ENCODE results near the gene SLC27A1. TPM values are rescaled to one million over a fixed set of nuclear protein-coding genes. Genes with fewer than 3 reads are reported as not detected.

SLC27A1 gene
- 3.4 TPM for polyA plus RNA-seq (2013, experiment 1 of 2)
- 4.6 TPM for polyA plus RNA-seq (2013, experiment 2 of 2)

DNA sequence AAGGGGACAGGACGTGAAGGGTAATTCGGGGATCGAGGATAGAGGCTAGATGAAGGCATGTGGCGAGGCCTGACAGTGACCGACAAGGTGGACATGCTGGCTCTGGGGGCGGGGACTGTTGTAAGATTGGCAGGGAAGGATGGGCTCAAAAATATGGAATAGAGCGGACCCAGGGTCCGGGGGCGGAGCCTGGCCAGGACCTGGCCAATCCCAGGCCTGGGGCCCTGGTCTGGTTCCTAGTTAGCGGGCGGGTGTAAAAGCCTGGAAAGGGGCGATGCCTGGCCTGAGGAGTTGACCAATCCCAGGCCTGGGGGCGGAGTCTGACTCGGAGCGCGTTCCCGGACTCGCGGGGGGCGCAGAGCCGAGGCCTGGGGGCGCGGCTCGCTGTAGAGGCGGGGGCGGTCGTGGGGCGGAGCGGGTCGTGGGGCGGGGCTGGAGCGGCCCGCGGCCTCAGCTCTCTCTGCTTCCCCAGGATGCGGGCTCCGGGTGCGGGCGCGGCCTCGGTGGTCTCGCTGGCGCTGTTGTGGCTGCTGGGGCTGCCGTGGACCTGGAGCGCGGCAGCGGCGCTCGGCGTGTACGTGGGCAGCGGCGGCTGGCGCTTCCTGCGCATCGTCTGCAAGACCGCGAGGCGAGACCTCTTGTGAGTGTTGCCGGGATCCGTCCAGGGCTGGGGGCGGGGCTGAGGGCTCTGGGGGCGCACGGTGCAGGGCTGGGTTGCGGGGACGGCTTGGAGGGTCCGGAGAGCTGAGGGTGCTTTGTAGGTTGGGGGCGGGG, at the start of gene SLC27A1:
SLC27A1 (plus strand) TSS at position 457 of the 774 bp plus-strand sequence; CDS start at position 474, 17 bp downstream.
- no peaks in the 10 kb centered on the region for H3K36me3 ChIP-seq (ENCODE audit: insufficient read depth, low read length)
- H3K27me3 ChIP-seq (ENCODE audit: insufficient read depth, low read length) = peaks cover 12% of the 10 kb centered on the region
- peak within 1 kb of the TSS; percentile 67; the same call in 1 of the 2 replicates for H3K27ac ChIP-seq (ENCODE audit: low read depth, low read length)
- no peaks in the 10 kb centered on the region for H3K9me3 ChIP-seq (ENCODE audit: insufficient read depth, low read depth, low read length)
- peak within 1 kb of the TSS; percentile 88 for H3K4me3 ChIP-seq (ENCODE audit: low read length)
- H3K4me1 ChIP-seq (ENCODE audit: insufficient read depth, low read length) = peaks cover 8% of the 10 kb centered on the region
- H3K9ac ChIP-seq (ENCODE audit: low read depth, low read length) = peak within 1 kb of the TSS; percentile 62
- WGBS = under 1% methylated on average over 65 of the region's 67 CpGs

GRCh38 chr19:17421942-17422341, 48.4 kb upstream of the SLC27A1 start:
- Histone ChIP-seq H3K27ac (ENCODE audit: low read depth, low read length) (no peak overlapping the region), H3K4me3 (ENCODE audit: low read length) (no peak overlapping the region), H3K9ac (ENCODE audit: low read depth, low read length) (no peak overlapping the region), H3K9me3 (ENCODE audit: insufficient read depth, low read depth, low read length) (no peaks in the 10 kb centered on the region), H3K36me3 (ENCODE audit: insufficient read depth, low read length) (no peaks in the 10 kb centered on the region; the same call in none of the 2 replicates), H3K4me1 (ENCODE audit: insufficient read depth, low read length) (peaks cover 11% of the 10 kb centered on the region; the same call in 1 of the 2 replicates), H3K27me3 (ENCODE audit: insufficient read depth, low read length) (no peaks in the 10 kb centered on the region)
- WGBS = 95% methylated on average over 4 of the region's 4 CpGs

GRCh38 chr19:17423429-17424208, 46.7 kb upstream of the SLC27A1 start:
- H3K9me3 ChIP-seq (ENCODE audit: insufficient read depth, low read depth, low read length) = no peaks in the 10 kb centered on the region
- no peak overlapping the region for H3K27ac ChIP-seq (ENCODE audit: low read depth, low read length)
- no peak overlapping the region for H3K4me3 ChIP-seq (ENCODE audit: low read length)
- WGBS = 91% methylated on average over 18 of the region's 20 CpGs
- no peak overlapping the region for H3K9ac ChIP-seq (ENCODE audit: low read depth, low read length)
- peaks cover 11% of the 10 kb centered on the region; the same call in 1 of the 2 replicates for H3K4me1 ChIP-seq (ENCODE audit: insufficient read depth, low read length)
- H3K36me3 ChIP-seq (ENCODE audit: insufficient read depth, low read length) = no peaks in the 10 kb centered on the region; the same call in none of the 2 replicates
- H3K27me3 ChIP-seq (ENCODE audit: insufficient read depth, low read length) = no peaks in the 10 kb centered on the region

- Histone ChIP-seq H3K4me1 (ENCODE audit: insufficient read depth, low read length) (peaks cover 4% of the 10 kb centered on the region; the same call in 1 of the 2 replicates), H3K9me3 (ENCODE audit: insufficient read depth, low read depth, low read length) (no peaks in the 10 kb centered on the region), H3K36me3 (ENCODE audit: insufficient read depth, low read length) (no peaks in the 10 kb centered on the region; the same call in none of the 2 replicates), H3K27me3 (ENCODE audit: insufficient read depth, low read length) (no peaks in the 10 kb centered on the region), H3K27ac (ENCODE audit: low read depth, low read length) (no peak overlapping the region), H3K9ac (ENCODE audit: low read depth, low read length) (0 out of 2 replicates have a peak overlapping the region, but pooled peaks have one; percentile 14), H3K4me3 (ENCODE audit: low read length) (peak overlapping the region; percentile 46)
- WGBS = 13% methylated on average over 27 of the region's 27 CpGs
These were observed 45.5 kb upstream of the SLC27A1 start for GRCh38 chr19:17424743-17425365.

DNA sequence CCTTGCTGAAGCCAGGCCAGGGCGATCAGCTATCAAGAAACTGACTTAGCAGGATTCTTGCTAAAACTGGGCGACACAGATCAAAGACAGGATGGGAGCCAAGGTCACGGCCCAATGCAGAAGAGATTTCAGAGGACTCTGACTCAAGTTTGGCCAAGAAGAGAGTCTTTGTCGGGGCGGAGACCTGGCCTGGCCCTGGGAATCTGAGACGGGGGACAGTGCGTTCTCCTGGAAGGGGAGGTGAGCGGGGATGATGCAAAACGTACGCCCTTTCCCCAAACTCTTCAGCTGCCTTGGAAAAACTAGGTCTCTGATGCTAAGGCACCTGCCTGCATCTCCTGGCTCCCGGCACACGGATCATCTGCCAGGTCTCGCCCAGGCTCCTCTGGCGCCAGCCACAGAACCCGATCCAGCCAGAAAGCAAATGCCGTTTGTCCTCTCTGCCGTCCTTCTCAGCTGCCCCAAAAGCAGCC, 40.6 kb upstream of the SLC27A1 start:
- Histone ChIP-seq H3K36me3 (ENCODE audit: insufficient read depth, low read length) (no peaks in the 10 kb centered on the region), H3K4me3 (ENCODE audit: low read length) (no peak overlapping the region), H3K4me1 (ENCODE audit: insufficient read depth, low read length) (peaks cover under 1% of the 10 kb centered on the region; the same call in 1 of the 2 replicates), H3K9ac (ENCODE audit: low read depth, low read length) (no peak overlapping the region), H3K27ac (ENCODE audit: low read depth, low read length) (no peak overlapping the region), H3K9me3 (ENCODE audit: insufficient read depth, low read depth, low read length) (no peaks in the 10 kb centered on the region), H3K27me3 (ENCODE audit: insufficient read depth, low read length) (no peaks in the 10 kb centered on the region)
- 89% methylated on average over 17 of the region's 17 CpGs for WGBS

GRCh38 chr19:17431417-17431816, 38.9 kb upstream of the SLC27A1 start:
- no peaks in the 10 kb centered on the region for H3K4me1 ChIP-seq (ENCODE audit: insufficient read depth, low read length)
- H3K9me3 ChIP-seq (ENCODE audit: insufficient read depth, low read depth, low read length) = no peaks in the 10 kb centered on the region
- no peaks in the 10 kb centered on the region for H3K27me3 ChIP-seq (ENCODE audit: insufficient read depth, low read length)
- H3K27ac ChIP-seq (ENCODE audit: low read depth, low read length) = no peak overlapping the region
- no peaks in the 10 kb centered on the region for H3K36me3 ChIP-seq (ENCODE audit: insufficient read depth, low read length)
- no peak overlapping the region for H3K4me3 ChIP-seq (ENCODE audit: low read length)
- no peak overlapping the region for H3K9ac ChIP-seq (ENCODE audit: low read depth, low read length)
- 92% methylated on average over 7 of the region's 7 CpGs for WGBS

DNA sequence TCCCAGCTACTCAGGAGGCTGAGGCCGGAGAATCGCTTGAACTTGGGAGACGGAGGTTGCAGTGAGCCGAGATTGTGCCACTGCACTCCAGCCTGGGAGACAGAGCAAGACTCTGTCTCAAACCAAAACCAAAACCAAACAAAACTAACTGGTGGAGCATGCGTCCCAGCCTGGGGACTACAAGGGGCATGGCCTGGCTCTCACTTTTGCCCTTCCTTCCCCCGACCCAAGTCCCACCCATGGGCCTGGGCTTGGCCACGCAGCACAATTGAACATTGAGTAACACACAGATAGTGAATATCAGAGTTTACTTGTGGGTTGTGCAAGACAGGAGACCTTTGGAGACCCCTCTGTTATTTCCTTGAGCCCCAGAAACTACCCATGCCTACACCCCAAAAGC, 35.1 kb upstream of the SLC27A1 start:
- Histone ChIP-seq H3K27ac (ENCODE audit: low read depth, low read length) (no peak overlapping the region), H3K9me3 (ENCODE audit: insufficient read depth, low read depth, low read length) (no peaks in the 10 kb centered on the region), H3K9ac (ENCODE audit: low read depth, low read length) (no peak overlapping the region), H3K27me3 (ENCODE audit: insufficient read depth, low read length) (no peaks in the 10 kb centered on the region), H3K4me1 (ENCODE audit: insufficient read depth, low read length) (no peaks in the 10 kb centered on the region), H3K4me3 (ENCODE audit: low read length) (no peak overlapping the region), H3K36me3 (ENCODE audit: insufficient read depth, low read length) (no peaks in the 10 kb centered on the region)
- WGBS = 94% methylated on average over 7 of the region's 7 CpGs

- no peak overlapping the region for H3K27ac ChIP-seq (ENCODE audit: low read depth, low read length)
- H3K4me1 ChIP-seq (ENCODE audit: insufficient read depth, low read length) = no peaks in the 10 kb centered on the region
- 92% methylated on average over 24 of the region's 25 CpGs for WGBS
- H3K9me3 ChIP-seq (ENCODE audit: insufficient read depth, low read depth, low read length) = no peaks in the 10 kb centered on the region
- H3K27me3 ChIP-seq (ENCODE audit: insufficient read depth, low read length) = no peaks in the 10 kb centered on the region
- no peak overlapping the region for H3K9ac ChIP-seq (ENCODE audit: low read depth, low read length)
- H3K4me3 ChIP-seq (ENCODE audit: low read length) = no peak overlapping the region
- no peaks in the 10 kb centered on the region for H3K36me3 ChIP-seq (ENCODE audit: insufficient read depth, low read length)
These were observed 34.0 kb upstream of the SLC27A1 start for GRCh38 chr19:17436094-17436873.

DNA sequence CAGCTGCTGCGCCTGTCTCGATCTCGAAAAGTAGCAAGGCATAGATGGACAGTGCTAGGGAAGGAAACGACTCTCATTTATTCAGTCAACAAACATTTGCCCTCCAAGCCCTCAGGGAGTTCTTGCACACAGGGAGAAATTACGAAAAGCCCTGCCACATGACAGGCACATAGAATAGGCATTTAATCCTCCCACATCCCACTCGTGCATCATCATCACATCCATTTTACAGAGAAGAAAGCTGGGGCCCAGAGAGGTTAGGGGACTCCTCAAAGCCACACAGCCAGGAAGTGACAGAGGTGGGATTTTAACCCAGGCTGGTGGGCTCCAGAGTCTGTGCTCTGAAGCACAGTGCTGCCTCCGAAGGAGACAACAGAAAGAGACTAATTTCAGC, 33.5 kb upstream of the SLC27A1 start:
- Histone ChIP-seq H3K9ac (ENCODE audit: low read depth, low read length) (no peak overlapping the region), H3K36me3 (ENCODE audit: insufficient read depth, low read length) (no peaks in the 10 kb centered on the region), H3K27me3 (ENCODE audit: insufficient read depth, low read length) (no peaks in the 10 kb centered on the region), H3K9me3 (ENCODE audit: insufficient read depth, low read depth, low read length) (no peaks in the 10 kb centered on the region), H3K27ac (ENCODE audit: low read depth, low read length) (no peak overlapping the region), H3K4me3 (ENCODE audit: low read length) (no peak overlapping the region), H3K4me1 (ENCODE audit: insufficient read depth, low read length) (no peaks in the 10 kb centered on the region)
- WGBS = 87% methylated on average over 7 of the region's 7 CpGs

DNA sequence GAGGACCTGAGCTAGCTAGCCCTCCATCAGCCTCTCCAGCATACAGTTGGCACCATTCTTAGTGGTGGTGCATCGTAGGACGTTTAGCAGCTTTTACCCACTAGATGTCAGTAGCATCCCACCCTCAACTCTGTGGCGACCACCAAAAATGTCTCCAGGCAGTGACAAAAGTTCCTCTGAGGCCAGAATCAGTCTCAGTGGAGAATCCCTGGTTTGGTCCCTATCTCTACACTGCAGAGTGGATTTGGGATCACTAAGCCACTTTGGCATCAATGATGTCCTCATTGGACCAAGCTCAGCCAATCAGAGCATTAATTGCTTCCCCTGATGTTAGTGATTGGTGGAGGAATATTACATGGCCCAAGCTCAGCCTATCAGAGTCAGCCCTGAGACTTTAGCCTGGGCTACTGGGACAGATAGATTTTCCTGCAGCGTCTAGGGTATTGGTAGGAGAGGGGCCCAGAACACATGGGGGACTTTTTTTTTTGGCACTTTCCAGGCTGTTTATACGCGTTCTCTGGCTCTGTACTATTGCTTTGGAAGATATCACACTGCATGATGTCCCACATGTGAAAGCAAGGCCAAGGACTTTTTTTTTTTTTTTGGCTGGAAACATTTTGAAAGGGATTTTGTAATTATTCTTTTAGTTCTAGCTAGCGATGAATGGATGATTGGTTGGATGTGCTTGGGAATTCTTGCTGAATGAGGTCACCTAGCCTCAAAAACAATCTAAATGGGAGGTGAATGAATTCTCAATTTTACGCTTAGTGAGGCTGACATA, 28.9 kb upstream of the SLC27A1 start:
- H3K27me3 ChIP-seq (ENCODE audit: insufficient read depth, low read length) = peaks cover 5% of the 10 kb centered on the region
- H3K4me3 ChIP-seq (ENCODE audit: low read length) = no peak overlapping the region
- no peaks in the 10 kb centered on the region for H3K36me3 ChIP-seq (ENCODE audit: insufficient read depth, low read length)
- H3K9me3 ChIP-seq (ENCODE audit: insufficient read depth, low read depth, low read length) = no peaks in the 10 kb centered on the region
- 70% methylated on average over 8 of the region's 8 CpGs for WGBS
- no peaks in the 10 kb centered on the region for H3K4me1 ChIP-seq (ENCODE audit: insufficient read depth, low read length)
- no peak overlapping the region for H3K9ac ChIP-seq (ENCODE audit: low read depth, low read length)
- H3K27ac ChIP-seq (ENCODE audit: low read depth, low read length) = no peak overlapping the region

Measured in HUES64 (cell line).